ENCODE measurements around the gene VNN1. TPM values are rescaled to one million over a fixed set of nuclear protein-coding genes. Genes with fewer than 3 reads are reported as not detected.

The VNN1 gene
- total RNA-seq, 1 experiment from 2014 or later, result 1.6 TPM

DNA sequence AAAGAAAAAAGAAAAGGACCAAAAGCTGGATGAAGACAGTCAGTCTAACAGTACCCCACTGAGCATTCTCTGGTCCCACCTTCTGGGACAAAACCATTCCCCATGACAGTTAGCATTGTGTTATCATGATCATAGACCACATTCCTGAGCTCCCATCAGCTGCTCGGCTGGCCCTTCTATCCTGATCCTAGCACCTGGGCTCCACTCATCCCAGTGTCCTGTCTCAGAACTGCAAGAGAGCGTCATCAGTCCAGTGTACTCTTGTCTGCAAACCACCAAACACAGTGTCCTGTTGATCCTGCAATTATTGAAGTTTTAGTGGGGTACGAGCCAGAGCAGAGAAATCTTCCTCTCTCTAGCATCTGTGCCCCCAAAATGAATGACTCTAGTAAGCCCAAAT lies 38.9 kb downstream of the VNN1 start:
- H3K27me3 ChIP-seq (ENCODE audit: insufficient read depth, low read depth), result no peaks in the 10 kb centered on the region
- H2AFZ ChIP-seq, result no peak overlapping the region
- CTCF ChIA-PET, result no interaction called here
- H3K4me2 ChIP-seq, result no peak overlapping the region
- H3F3A ChIP-seq (ENCODE audit: insufficient read depth, low read depth), result no peaks in the 10 kb centered on the region
- no peak overlapping the region for H3K4me3 ChIP-seq
- no peaks in the 10 kb centered on the region for H3K79me2 ChIP-seq (ENCODE audit: low read depth)
- BruUV-seq (replicated peaks), result no TSS peak
- no peak overlapping the region for H3K27ac ChIP-seq
- no peaks in the 10 kb centered on the region; the same call in 1 of the 2 replicates for H3K9me3 ChIP-seq (ENCODE audit: insufficient read depth, low read depth)
- 0 out of 2 replicates have a peak, but pooled peaks cover 7% of the 10 kb centered on the region for H3K4me1 ChIP-seq (replicated peaks; ENCODE audit: insufficient read depth)
- H4K20me1 ChIP-seq (ENCODE audit: insufficient read depth), result no peaks in the 10 kb centered on the region
- TF ChIP-seq, protein P1, sequence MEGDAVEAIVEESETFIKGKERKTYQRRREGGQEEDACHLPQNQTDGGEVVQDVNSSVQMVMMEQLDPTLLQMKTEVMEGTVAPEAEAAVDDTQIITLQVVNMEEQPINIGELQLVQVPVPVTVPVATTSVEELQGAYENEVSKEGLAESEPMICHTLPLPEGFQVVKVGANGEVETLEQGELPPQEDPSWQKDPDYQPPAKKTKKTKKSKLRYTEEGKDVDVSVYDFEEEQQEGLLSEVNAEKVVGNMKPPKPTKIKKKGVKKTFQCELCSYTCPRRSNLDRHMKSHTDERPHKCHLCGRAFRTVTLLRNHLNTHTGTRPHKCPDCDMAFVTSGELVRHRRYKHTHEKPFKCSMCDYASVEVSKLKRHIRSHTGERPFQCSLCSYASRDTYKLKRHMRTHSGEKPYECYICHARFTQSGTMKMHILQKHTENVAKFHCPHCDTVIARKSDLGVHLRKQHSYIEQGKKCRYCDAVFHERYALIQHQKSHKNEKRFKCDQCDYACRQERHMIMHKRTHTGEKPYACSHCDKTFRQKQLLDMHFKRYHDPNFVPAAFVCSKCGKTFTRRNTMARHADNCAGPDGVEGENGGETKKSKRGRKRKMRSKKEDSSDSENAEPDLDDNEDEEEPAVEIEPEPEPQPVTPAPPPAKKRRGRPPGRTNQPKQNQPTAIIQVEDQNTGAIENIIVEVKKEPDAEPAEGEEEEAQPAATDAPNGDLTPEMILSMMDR (conservative IDR thresholded peaks at IDR 0.05), result no peak
- no peak for TF ChIP-seq EZH2 (IDR thresholded peaks at IDR 0.05; ENCODE audit: low read depth)
- H3K9me2 ChIP-seq (ENCODE audit: insufficient read depth), result no peaks in the 10 kb centered on the region
- DNase-seq, result no peak
- POLR2A ChIA-PET (ENCODE audit: unreplicated experiment), result no interaction called here
- H3K36me3 ChIP-seq (ENCODE audit: low read depth), result no peaks in the 10 kb centered on the region
- intact Hi-C loops (cut with micrococcal nuclease; ENCODE audit: unreplicated experiment), result no loop called here

DNA sequence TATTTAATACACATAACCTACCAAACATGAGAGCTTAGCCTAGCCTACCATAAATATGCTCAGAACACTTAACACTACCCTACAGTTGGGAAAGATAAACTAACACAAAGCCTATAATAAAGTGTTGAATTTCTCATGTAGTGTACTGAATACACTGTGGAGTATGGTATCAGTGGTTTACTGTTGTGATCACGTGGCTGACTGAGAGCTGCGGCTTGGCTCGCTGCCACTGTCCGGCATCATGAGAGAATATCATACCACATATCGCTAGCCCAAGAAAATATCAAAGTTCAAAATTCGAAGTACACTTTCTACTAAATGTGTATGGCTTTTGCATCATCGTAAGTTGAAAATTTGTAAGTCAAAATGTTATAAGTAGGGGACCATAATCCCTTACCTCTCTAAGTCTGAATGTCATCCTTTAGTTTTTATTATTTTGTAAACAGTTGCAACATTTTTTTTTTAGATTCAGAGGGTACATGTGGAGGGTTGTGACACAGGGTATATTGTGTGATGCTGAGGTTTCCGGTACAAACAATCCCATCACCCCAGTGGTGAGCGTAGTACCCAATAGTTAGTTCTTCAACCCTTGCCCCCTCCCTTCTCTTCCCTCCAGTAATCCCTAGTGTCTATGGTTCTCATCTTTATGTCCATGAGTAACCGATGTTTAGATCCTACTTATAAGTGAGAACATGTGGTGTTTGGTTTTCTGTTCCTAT lies 40.3 kb downstream of the VNN1 start:
- Histone ChIP-seq H3K9me3 (ENCODE audit: insufficient read depth, low read depth) (no peaks in the 10 kb centered on the region; the same call in 1 of the 2 replicates), H4K20me1 (ENCODE audit: insufficient read depth) (no peaks in the 10 kb centered on the region), H3K27me3 (ENCODE audit: insufficient read depth, low read depth) (no peaks in the 10 kb centered on the region), H3K79me2 (ENCODE audit: low read depth) (no peaks in the 10 kb centered on the region), H3K4me1 (replicated peaks; ENCODE audit: insufficient read depth) (peaks cover 7% of the 10 kb centered on the region; the same call in 1 of the 2 replicates), H3K27ac (no peak overlapping the region), H3K9me2 (ENCODE audit: insufficient read depth) (no peaks in the 10 kb centered on the region), H3K4me2 (no peak overlapping the region), H3F3A (ENCODE audit: insufficient read depth, low read depth) (no peaks in the 10 kb centered on the region), H2AFZ (no peak overlapping the region), H3K36me3 (ENCODE audit: low read depth) (no peaks in the 10 kb centered on the region), H3K4me3 (no peak overlapping the region)
- POLR2A ChIA-PET (ENCODE audit: unreplicated experiment), result interaction anchor here (0.6 kb wide), 1 partner anchor 14 kb away, joined by 3 read pairs; no protein-coding TSS in a partner anchor
- intact Hi-C loops (cut with micrococcal nuclease; ENCODE audit: unreplicated experiment), result loop anchor here (5.0 kb wide), 1 partner anchor 109 kb away; no protein-coding TSS in a partner anchor
- CTCF ChIA-PET, result interaction anchor here (0.6 kb wide), 1 partner anchor 148 kb away, joined by 4 read pairs; no protein-coding TSS in a partner anchor
- BruUV-seq (replicated peaks), result no TSS peak
- DNase-seq, result peak in 1 of 2 experiments; percentile 25
- TF ChIP-seq, protein P1 (conservative IDR thresholded peaks at IDR 0.05), result no peak
- TF ChIP-seq EZH2 (IDR thresholded peaks at IDR 0.05; ENCODE audit: low read depth), result no peak

- Histone ChIP-seq H4K20me1 (ENCODE audit: insufficient read depth) (no peaks in the 10 kb centered on the region), H3K27ac (no peak overlapping the region), H3K4me2 (no peak overlapping the region), H3K36me3 (ENCODE audit: low read depth) (no peaks in the 10 kb centered on the region), H3K27me3 (ENCODE audit: insufficient read depth, low read depth) (no peaks in the 10 kb centered on the region), H3K9me3 (ENCODE audit: insufficient read depth, low read depth) (no peaks in the 10 kb centered on the region), H3K9me2 (ENCODE audit: insufficient read depth) (no peaks in the 10 kb centered on the region), H3K79me2 (ENCODE audit: low read depth) (no peaks in the 10 kb centered on the region), H3K4me3 (no peak overlapping the region), H3F3A (ENCODE audit: insufficient read depth, low read depth) (0 out of 2 replicates have a peak, but pooled peaks cover 5% of the 10 kb centered on the region), H3K4me1 (replicated peaks; ENCODE audit: insufficient read depth) (peaks cover 20% of the 10 kb centered on the region), H2AFZ (no peak overlapping the region)
- ChIA-PET CTCF (interaction anchor here (0.6 kb wide), 2 partner anchors 19 to 93 kb away, joined by 4 to 8 read pairs; no protein-coding TSS in a partner anchor), POLR2A (ENCODE audit: unreplicated experiment) (interaction anchor here (0.6 to 0.7 kb wide), 2 partner anchors 9 to 23 kb away, joined by 4 to 9 read pairs; no protein-coding TSS in a partner anchor)
- intact Hi-C loops (cut with micrococcal nuclease; ENCODE audit: unreplicated experiment), result loop anchor here (2.0 to 5.0 kb wide), 2 partner anchors 94 to 111 kb away; no protein-coding TSS in a partner anchor
- TF ChIP-seq, protein P1 (conservative IDR thresholded peaks at IDR 0.05), result no peak
- TF ChIP-seq EZH2 (IDR thresholded peaks at IDR 0.05; ENCODE audit: low read depth), result no peak
- DNase-seq, result no peak
- BruUV-seq (replicated peaks), result no TSS peak
Measured at GRCh38 chr6:132671295-132671694, 42.6 kb downstream of the VNN1 start.
